ENCODE measurements around the gene PEX6. TPM values are rescaled to one million over a fixed set of nuclear protein-coding genes. Genes with fewer than 3 reads are reported as not detected.

Gene PEX6
- total RNA-seq, 1 donor from 2014 or later: 28.9 TPM

GRCh38 chr6:43020847-43021246 is 41.9 kb upstream of the PEX6 start:
- no peak for DNase-seq
- TF ChIP-seq CTCF (IDR thresholded peaks at IDR 0.05; ENCODE audit: borderline replicate concordance): no peak
- H3K9me3 ChIP-seq (replicated peaks): no peaks in the 10 kb centered on the region
- intact Hi-C loops (cut with micrococcal nuclease): no loop called here
- H3K27me3 ChIP-seq (ENCODE audit: low read depth): no peaks in the 10 kb centered on the region
- peaks cover 55% of the 10 kb centered on the region for H3K36me3 ChIP-seq
- peaks cover 67% of the 10 kb centered on the region for H3K4me1 ChIP-seq
- peak overlapping the region; percentile 96 for H3K4me3 ChIP-seq
- H3K27ac ChIP-seq (replicated peaks): peak overlapping the region; percentile 88

- intact Hi-C loops (cut with micrococcal nuclease): no loop called here
- Histone ChIP-seq H3K36me3 (peaks cover 49% of the 10 kb centered on the region), H3K9me3 (replicated peaks) (no peaks in the 10 kb centered on the region), H3K27ac (replicated peaks) (peak overlapping the region; percentile 88), H3K27me3 (ENCODE audit: low read depth) (no peaks in the 10 kb centered on the region), H3K4me3 (no peak overlapping the region), H3K4me1 (peaks cover 74% of the 10 kb centered on the region)
- no peak for TF ChIP-seq CTCF (IDR thresholded peaks at IDR 0.05; ENCODE audit: borderline replicate concordance)
- no peak for DNase-seq
These were observed 41.2 kb upstream of the PEX6 start for GRCh38 chr6:43020052-43020705.

GRCh38 chr6:43019152-43019551 is 40.2 kb upstream of the PEX6 start:
- Histone ChIP-seq H3K27ac (replicated peaks) (no peak overlapping the region), H3K27me3 (ENCODE audit: low read depth) (no peaks in the 10 kb centered on the region), H3K4me3 (no peak overlapping the region), H3K36me3 (peaks cover 38% of the 10 kb centered on the region), H3K9me3 (replicated peaks) (no peaks in the 10 kb centered on the region), H3K4me1 (peaks cover 80% of the 10 kb centered on the region)
- DNase-seq: no peak
- intact Hi-C loops (cut with micrococcal nuclease): no loop called here
- TF ChIP-seq CTCF (IDR thresholded peaks at IDR 0.05; ENCODE audit: borderline replicate concordance): no peak

GRCh38 chr6:43016943-43017334 is 38.0 kb upstream of the PEX6 start:
- H3K4me1 ChIP-seq: peaks cover 75% of the 10 kb centered on the region
- peaks cover 42% of the 10 kb centered on the region for H3K36me3 ChIP-seq
- peak overlapping the region; percentile 89 for H3K27ac ChIP-seq (replicated peaks)
- peak overlapping the region; percentile 83 for H3K4me3 ChIP-seq
- TF ChIP-seq CTCF (IDR thresholded peaks at IDR 0.05; ENCODE audit: borderline replicate concordance): no peak
- no peaks in the 10 kb centered on the region for H3K27me3 ChIP-seq (ENCODE audit: low read depth)
- no peaks in the 10 kb centered on the region for H3K9me3 ChIP-seq (replicated peaks)
- peak; percentile 40 for DNase-seq
- intact Hi-C loops (cut with micrococcal nuclease): no loop called here

- H3K9me3 ChIP-seq (replicated peaks): no peaks in the 10 kb centered on the region
- peaks cover 70% of the 10 kb centered on the region for H3K4me1 ChIP-seq
- peak overlapping the region; percentile 83 for H3K4me3 ChIP-seq
- peaks cover 48% of the 10 kb centered on the region for H3K36me3 ChIP-seq
- TF ChIP-seq CTCF (IDR thresholded peaks at IDR 0.05; ENCODE audit: borderline replicate concordance): no peak
- intact Hi-C loops (cut with micrococcal nuclease): no loop called here
- peak overlapping the region; percentile 89 for H3K27ac ChIP-seq (replicated peaks)
- no peak for DNase-seq
- H3K27me3 ChIP-seq (ENCODE audit: low read depth): no peaks in the 10 kb centered on the region
These were observed 37.4 kb upstream of the PEX6 start for GRCh38 chr6:43016176-43016942.

All from left ventricle myocardium inferior (tissue), 1 donor.